GM19452 (cell line): ENCODE results near the gene S100A4.
A peak's percentile ranks its signal among the peaks of the same experiment; 100 is the strongest.
"Not testable (repeated sequence)": the region's sequence is repeated elsewhere in the genome, so short reads cannot be mapped to it uniquely, and the experiment has no call there.

ENCODE experiments used
- ATAC-seq: cut with Tn5 transposase; IDR thresholded peaks from one replicate; pipeline ENCODE4 v1.9.1; 2021; ENCODE audit not compliant: unreplicated experiment

Gene S100A4

GRCh38 chr1:153545067-153546055 lies at the start of gene S100A4:
S100A4 (minus strand) TSS chr1:153545806; CDS start chr1:153544794, 1,012 bp downstream.
- ATAC-seq, result no peak

GRCh38 chr1:153592748-153593147 lies 47.1 kb upstream of the S100A4 start:
- ATAC-seq, result no peak

- ATAC-seq, result no peak
Measured at GRCh38 chr1:153588482-153588881, 42.9 kb upstream of the S100A4 start.

- ATAC-seq, result not testable (repeated sequence)
Measured at GRCh38 chr1:153588033-153588432, 42.4 kb upstream of the S100A4 start.

GRCh38 chr1:153587314-153587713 lies 41.7 kb upstream of the S100A4 start:
- ATAC-seq, result no peak

- ATAC-seq, result no peak
Measured at GRCh38 chr1:153586347-153586746, 40.7 kb upstream of the S100A4 start.

GRCh38 chr1:153585006-153585405 lies 39.4 kb upstream of the S100A4 start:
- no peak for ATAC-seq

- no peak for ATAC-seq
Measured at GRCh38 chr1:153583976-153584375, 38.4 kb upstream of the S100A4 start.

GRCh38 chr1:153583514-153583913 lies 37.9 kb upstream of the S100A4 start:
- ATAC-seq, result not testable (repeated sequence)

GRCh38 chr1:153582836-153583235 lies 37.2 kb upstream of the S100A4 start:
- not testable (repeated sequence) for ATAC-seq

- no peak for ATAC-seq
Measured at GRCh38 chr1:153578936-153579335, 33.3 kb upstream of the S100A4 start.

GRCh38 chr1:153578490-153578889 lies 32.9 kb upstream of the S100A4 start:
- ATAC-seq, result no peak

GRCh38 chr1:153577624-153578051 lies 32.0 kb upstream of the S100A4 start:
- no peak for ATAC-seq

- ATAC-seq, result no peak
Measured at GRCh38 chr1:153577138-153577537, 31.5 kb upstream of the S100A4 start.

- not testable (repeated sequence) for ATAC-seq
Measured at GRCh38 chr1:153575497-153575896, 29.9 kb upstream of the S100A4 start.

- not testable (repeated sequence) for ATAC-seq
Measured at GRCh38 chr1:153575081-153575491, 29.5 kb upstream of the S100A4 start.

GRCh38 chr1:153573351-153573750 lies 27.7 kb upstream of the S100A4 start:
- no peak for ATAC-seq

- peak; percentile 61 for ATAC-seq
Measured at GRCh38 chr1:153572569-153573015, 27.0 kb upstream of the S100A4 start.

- ATAC-seq, result no peak
Measured at GRCh38 chr1:153571706-153572105, 26.1 kb upstream of the S100A4 start.

- ATAC-seq, result no peak
Measured at GRCh38 chr1:153570874-153571273, 25.3 kb upstream of the S100A4 start.

- ATAC-seq, result no peak
Measured at GRCh38 chr1:153569465-153569864, 23.9 kb upstream of the S100A4 start.

GRCh38 chr1:153568367-153569099 lies 22.9 kb upstream of the S100A4 start:
- no peak for ATAC-seq
